Measurements from ENCODE around the gene PI4K2B. TPM values are rescaled to one million over a fixed set of nuclear protein-coding genes. Genes with fewer than 3 reads are reported as not detected.

PI4K2B gene
- total and polyA plus RNA-seq, 2 experiments from 2014 or later = 6.7 to 21.4 TPM

DNA sequence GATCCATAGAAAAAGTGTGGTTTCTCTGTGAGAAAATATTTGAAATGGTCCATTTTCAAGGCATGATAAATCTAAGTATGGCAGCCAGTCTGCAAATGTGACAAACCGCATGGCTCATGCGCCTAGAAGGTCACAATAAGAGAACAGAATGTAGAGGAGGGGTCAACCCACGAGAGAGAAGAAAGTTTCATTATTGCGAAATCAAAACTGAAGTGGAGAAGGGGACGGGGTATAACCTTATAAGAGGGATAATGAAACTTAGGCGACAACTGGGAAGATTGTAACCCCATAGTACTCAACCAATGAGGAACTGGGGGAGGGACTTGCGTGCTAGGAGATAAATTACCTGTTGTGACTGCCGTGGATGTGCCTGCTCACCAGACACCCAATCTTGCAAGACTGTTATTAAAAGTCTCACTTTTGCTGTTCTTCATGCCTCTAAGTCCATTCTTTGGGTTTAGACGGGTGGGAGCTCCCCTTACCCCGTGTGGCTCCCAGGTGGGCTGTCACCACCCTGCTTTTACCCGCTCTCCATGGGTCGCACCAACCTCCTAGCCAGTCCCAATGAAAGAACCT is 57.4 kb downstream of the PI4K2B start (continued):
- TF ChIP-seq, protein P1, sequence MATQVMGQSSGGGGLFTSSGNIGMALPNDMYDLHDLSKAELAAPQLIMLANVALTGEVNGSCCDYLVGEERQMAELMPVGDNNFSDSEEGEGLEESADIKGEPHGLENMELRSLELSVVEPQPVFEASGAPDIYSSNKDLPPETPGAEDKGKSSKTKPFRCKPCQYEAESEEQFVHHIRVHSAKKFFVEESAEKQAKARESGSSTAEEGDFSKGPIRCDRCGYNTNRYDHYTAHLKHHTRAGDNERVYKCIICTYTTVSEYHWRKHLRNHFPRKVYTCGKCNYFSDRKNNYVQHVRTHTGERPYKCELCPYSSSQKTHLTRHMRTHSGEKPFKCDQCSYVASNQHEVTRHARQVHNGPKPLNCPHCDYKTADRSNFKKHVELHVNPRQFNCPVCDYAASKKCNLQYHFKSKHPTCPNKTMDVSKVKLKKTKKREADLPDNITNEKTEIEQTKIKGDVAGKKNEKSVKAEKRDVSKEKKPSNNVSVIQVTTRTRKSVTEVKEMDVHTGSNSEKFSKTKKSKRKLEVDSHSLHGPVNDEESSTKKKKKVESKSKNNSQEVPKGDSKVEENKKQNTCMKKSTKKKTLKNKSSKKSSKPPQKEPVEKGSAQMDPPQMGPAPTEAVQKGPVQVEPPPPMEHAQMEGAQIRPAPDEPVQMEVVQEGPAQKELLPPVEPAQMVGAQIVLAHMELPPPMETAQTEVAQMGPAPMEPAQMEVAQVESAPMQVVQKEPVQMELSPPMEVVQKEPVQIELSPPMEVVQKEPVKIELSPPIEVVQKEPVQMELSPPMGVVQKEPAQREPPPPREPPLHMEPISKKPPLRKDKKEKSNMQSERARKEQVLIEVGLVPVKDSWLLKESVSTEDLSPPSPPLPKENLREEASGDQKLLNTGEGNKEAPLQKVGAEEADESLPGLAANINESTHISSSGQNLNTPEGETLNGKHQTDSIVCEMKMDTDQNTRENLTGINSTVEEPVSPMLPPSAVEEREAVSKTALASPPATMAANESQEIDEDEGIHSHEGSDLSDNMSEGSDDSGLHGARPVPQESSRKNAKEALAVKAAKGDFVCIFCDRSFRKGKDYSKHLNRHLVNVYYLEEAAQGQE (IDR thresholded peaks at IDR 0.05; ENCODE audit: unreplicated experiment) = no peak
- TF ChIP-seq STAT1 (IDR thresholded peaks at IDR 0.05; ENCODE audit: unreplicated experiment) (no peak), ZNF114 (CRISPR knock-in tag; IDR thresholded peaks at IDR 0.05) (no peak), JUNB (IDR thresholded peaks at IDR 0.05; ENCODE audit: unreplicated experiment) (no peak)
- TF ChIP-seq, protein P2, sequence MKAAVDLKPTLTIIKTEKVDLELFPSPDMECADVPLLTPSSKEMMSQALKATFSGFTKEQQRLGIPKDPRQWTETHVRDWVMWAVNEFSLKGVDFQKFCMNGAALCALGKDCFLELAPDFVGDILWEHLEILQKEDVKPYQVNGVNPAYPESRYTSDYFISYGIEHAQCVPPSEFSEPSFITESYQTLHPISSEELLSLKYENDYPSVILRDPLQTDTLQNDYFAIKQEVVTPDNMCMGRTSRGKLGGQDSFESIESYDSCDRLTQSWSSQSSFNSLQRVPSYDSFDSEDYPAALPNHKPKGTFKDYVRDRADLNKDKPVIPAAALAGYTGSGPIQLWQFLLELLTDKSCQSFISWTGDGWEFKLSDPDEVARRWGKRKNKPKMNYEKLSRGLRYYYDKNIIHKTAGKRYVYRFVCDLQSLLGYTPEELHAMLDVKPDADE (IDR thresholded peaks at IDR 0.05) = no peak

DNA sequence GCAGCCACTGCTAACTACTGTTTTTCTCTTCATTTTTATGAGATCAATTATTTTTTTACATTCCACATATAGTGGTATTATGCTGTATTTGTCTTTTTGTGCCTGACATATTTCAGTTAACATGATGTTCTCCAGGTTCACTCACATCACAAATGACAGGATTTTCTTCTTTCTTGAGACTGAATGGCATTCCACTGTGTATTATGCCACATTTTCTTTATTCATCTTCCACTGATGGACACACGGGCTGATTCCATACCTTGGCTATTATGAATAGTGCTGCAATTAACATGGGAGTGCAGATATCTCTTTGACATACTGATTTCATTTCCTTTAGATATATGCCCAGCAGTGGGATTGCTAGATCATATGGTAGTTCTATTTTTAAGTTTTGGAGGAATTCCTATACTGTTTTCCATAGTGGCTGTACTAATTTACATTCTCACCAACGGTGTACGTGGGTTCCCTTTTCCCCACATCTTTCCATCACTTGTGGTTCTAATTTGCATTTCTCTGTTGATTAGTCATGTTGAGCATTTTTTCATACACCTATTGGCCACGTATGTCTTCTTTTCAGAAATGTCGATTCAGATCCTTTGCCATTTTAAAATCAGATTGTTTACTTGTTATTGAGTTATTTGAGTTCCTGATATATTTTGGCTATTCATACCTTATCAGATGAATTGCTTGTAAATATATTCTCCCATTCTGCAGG is 63.9 kb downstream of the PI4K2B start:
- Histone ChIP-seq H3K27me3 (ENCODE audit: insufficient read depth) (no peaks in the 10 kb centered on the region), H2AFZ (no peak overlapping the region), H3K4me1 (ENCODE audit: insufficient read depth) (no peaks in the 10 kb centered on the region; the same call in 1 of the 2 replicates), H3K9me2 (ENCODE audit: insufficient read depth) (no peaks in the 10 kb centered on the region; the same call in 1 of the 2 replicates), H3K36me3 (ENCODE audit: insufficient read depth) (no peaks in the 10 kb centered on the region), H3K4me3 (no peak overlapping the region), H3K27ac (ENCODE audit: low read depth) (no peak overlapping the region), H3K4me2 (no peak overlapping the region), H3F3A (replicated peaks; ENCODE audit: low read depth) (no peaks in the 10 kb centered on the region), H3K79me2 (replicated peaks; ENCODE audit: insufficient read depth) (no peaks in the 10 kb centered on the region), H4K20me1 (replicated peaks; ENCODE audit: insufficient read depth) (no peaks in the 10 kb centered on the region)
- no peak overlapping the region for H3K4me3 Mint-ChIP-seq
- DNase-seq (ENCODE audit: low spot score) = no peak
- H3K27ac Mint-ChIP-seq = no peak overlapping the region
- ATAC-seq = no peak
- H3K4me1 Mint-ChIP-seq = peaks cover 9% of the 10 kb centered on the region; the same call in 2 of the 3 replicates
- no peaks in the 10 kb centered on the region for H3K9me3 Mint-ChIP-seq
- no peaks in the 10 kb centered on the region for H3K27me3 Mint-ChIP-seq (ENCODE audit: insufficient read depth, low read depth, poor library complexity)
- no peaks in the 10 kb centered on the region for H3K36me3 Mint-ChIP-seq (ENCODE audit: low read depth)
- TF ChIP-seq EZH2 (IDR thresholded peaks at IDR 0.05; ENCODE audit: low read depth, unreplicated experiment) (no peak), ZNF331 (CRISPR knock-in tag; IDR thresholded peaks at IDR 0.05; ENCODE audit: low read depth) (no peak), EZH2phosphoT487 (IDR thresholded peaks at IDR 0.05; ENCODE audit: unreplicated experiment) (no peak), POLR2AphosphoS5 (IDR thresholded peaks at IDR 0.05; ENCODE audit: low read depth) (no peak), JUNB (IDR thresholded peaks at IDR 0.05; ENCODE audit: unreplicated experiment) (no peak)
- TF ChIP-seq, protein P3, sequence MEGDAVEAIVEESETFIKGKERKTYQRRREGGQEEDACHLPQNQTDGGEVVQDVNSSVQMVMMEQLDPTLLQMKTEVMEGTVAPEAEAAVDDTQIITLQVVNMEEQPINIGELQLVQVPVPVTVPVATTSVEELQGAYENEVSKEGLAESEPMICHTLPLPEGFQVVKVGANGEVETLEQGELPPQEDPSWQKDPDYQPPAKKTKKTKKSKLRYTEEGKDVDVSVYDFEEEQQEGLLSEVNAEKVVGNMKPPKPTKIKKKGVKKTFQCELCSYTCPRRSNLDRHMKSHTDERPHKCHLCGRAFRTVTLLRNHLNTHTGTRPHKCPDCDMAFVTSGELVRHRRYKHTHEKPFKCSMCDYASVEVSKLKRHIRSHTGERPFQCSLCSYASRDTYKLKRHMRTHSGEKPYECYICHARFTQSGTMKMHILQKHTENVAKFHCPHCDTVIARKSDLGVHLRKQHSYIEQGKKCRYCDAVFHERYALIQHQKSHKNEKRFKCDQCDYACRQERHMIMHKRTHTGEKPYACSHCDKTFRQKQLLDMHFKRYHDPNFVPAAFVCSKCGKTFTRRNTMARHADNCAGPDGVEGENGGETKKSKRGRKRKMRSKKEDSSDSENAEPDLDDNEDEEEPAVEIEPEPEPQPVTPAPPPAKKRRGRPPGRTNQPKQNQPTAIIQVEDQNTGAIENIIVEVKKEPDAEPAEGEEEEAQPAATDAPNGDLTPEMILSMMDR (conservative IDR thresholded peaks at IDR 0.05; ENCODE audit: low read depth in 2 of 2) = no peak
- TF ChIP-seq, protein P2 (IDR thresholded peaks at IDR 0.05) = no peak
